H1 (cell line): Measurements from ENCODE around the gene GNB5. TPM values are rescaled to one million over a fixed set of nuclear protein-coding genes. Genes with fewer than 3 reads are reported as not detected.

ENCODE experiments used
- CBX5 ChIP-seq: fragments of 300-800, 300-1000 bp; sonication (generic); IDR thresholded peaks from 2 replicates; pipeline ENCODE4 v1.7.1; 2016; ENCODE audit warnings: antibody characterized with exemption, low read length, low read depth
- POU5F1 ChIP-seq: IDR thresholded peaks from 2 replicates; pipeline ENCODE4 v1.6.1; 2011; ENCODE audit warnings: low read depth, mild to moderate bottlenecking, low read length, moderate library complexity
- RNF2 ChIP-seq: fragments of 200-900, 300-1000 bp; sonication (generic); IDR thresholded peaks from 2 replicates; pipeline ENCODE4 v1.7.1; 2016; ENCODE audit warnings: borderline replicate concordance, low read depth, mild to moderate bottlenecking, antibody characterized with exemption, low read length; ENCODE audit not compliant: poor library complexity, severe bottlenecking; ENCODE audit errors: missing control alignments
- TAF7 ChIP-seq: optimal IDR thresholded peaks from 2 replicates; pipeline ENCODE3; 2011; ENCODE audit warnings: low read depth, mild to moderate bottlenecking, inconsistent platforms, low read length, moderate library complexity, borderline replicate concordance
- polyA plus RNA-seq, 7 experiments: library from polyadenylated mRNA; depleted of rRNA in 3 of 7; stranded (reverse) in 5 of 7; unstranded in 2 of 7; fragments of >200 nt in 5 of 7; fragments of 200-250 nt in 2 of 7; gene quantifications; 1 replicate in 5 of 7; 2 replicates in 1 of 7; 4 replicates in 1 of 7; pipeline versions ENCODE4 v1.2.1 to v1.2.3, GENCODE V29; 2011 to 2013; ENCODE audit warnings: missing spikeins in 2 of 7, mixed read lengths in 2 of 7
- total RNA-seq: library from RNA; stranded (reverse); fragmentation: NEBNext Ultra II Directional; extraction: Animal tissue kit (Norgen Biotek cat#: 25700); gene quantifications from 2 replicates; pipeline ENCODE4 v1.2.1, GENCODE V29; 2021

GNB5 gene
- total and polyA plus RNA-seq, 2 of the 8 experiments (the other 6 are each of a cell fraction or from before 2014, with no cell fraction given) = 21.7 to 42.5 TPM

GRCh38 chr15:52121896-52122295 is 69.3 kb downstream of the GNB5 start (continued):
- no peak for TF ChIP-seq CBX5
- TF ChIP-seq RNF2 = no peak
- no peak for TF ChIP-seq POU5F1
- no peak for TF ChIP-seq TAF7
